ENCODE data around the gene GPR37L1.

The GPR37L1 gene

GRCh38 chr1:202149566-202149965, 26.8 kb downstream of the GPR37L1 start:
- DNase-seq (ENCODE audit: low read depth) = no peak
- TF ChIP-seq, protein P1, sequence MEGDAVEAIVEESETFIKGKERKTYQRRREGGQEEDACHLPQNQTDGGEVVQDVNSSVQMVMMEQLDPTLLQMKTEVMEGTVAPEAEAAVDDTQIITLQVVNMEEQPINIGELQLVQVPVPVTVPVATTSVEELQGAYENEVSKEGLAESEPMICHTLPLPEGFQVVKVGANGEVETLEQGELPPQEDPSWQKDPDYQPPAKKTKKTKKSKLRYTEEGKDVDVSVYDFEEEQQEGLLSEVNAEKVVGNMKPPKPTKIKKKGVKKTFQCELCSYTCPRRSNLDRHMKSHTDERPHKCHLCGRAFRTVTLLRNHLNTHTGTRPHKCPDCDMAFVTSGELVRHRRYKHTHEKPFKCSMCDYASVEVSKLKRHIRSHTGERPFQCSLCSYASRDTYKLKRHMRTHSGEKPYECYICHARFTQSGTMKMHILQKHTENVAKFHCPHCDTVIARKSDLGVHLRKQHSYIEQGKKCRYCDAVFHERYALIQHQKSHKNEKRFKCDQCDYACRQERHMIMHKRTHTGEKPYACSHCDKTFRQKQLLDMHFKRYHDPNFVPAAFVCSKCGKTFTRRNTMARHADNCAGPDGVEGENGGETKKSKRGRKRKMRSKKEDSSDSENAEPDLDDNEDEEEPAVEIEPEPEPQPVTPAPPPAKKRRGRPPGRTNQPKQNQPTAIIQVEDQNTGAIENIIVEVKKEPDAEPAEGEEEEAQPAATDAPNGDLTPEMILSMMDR (conservative IDR thresholded peaks at IDR 0.05; ENCODE audit: control insufficient read depth, insufficient read depth, low read depth, low read length) = no peak

DNA sequence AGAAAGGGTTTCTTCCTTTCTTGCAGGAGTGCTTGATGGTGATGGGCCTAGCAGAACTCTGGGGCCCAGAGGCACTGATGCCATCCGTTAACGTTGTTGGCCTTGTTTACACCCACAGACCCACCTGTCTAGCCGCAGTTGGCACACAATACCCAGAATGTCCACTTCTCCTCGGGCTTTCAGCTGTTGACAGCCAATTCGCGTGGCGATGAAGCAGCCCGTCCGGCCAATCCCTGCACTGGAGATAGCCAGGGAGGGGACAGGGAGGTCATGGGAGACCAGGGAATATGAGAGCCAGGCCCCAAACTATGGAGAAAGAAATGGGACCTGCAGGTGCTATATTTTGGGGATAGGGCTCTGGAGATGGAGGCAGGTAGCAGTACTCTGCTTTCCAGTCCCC, 27.5 kb downstream of the GPR37L1 start:
- DNase-seq (ENCODE audit: low read depth) = no peak
- no peak overlapping the region for H3K4me3 ChIP-seq (ENCODE audit: control insufficient read depth, low read depth, low read length)
- TF ChIP-seq, protein P1 (conservative IDR thresholded peaks at IDR 0.05; ENCODE audit: control insufficient read depth, insufficient read depth, low read depth, low read length) = no peak

More at GRCh38 chr1:202149566-202149965, 26.8 kb downstream of the GPR37L1 start:
- no peak overlapping the region for H3K4me3 ChIP-seq (ENCODE audit: control insufficient read depth, low read depth, low read length)

DNA sequence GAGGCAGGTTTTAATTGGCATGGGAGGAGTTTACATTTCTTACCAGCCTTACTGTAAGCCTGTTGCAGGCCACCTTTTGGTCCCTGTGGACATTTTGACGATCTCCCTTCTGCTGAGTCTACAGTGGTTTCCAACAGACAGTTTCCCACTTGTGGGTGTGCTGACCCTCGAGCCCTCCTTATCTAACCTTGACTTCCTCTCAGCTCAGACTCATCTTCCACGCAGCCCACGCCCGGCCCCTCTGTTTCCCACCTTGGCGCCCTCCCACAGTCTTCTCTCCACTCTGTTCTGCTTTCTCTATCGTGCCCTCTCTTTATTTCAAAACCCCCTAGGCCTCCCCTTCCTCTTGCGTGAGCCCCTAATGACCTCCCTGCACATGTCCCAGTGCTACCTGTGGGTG, 27.9 kb downstream of the GPR37L1 start:
- no peak for DNase-seq (ENCODE audit: low read depth)
- TF ChIP-seq, protein P1 (conservative IDR thresholded peaks at IDR 0.05; ENCODE audit: control insufficient read depth, insufficient read depth, low read depth, low read length) = no peak
- H3K4me3 ChIP-seq (ENCODE audit: control insufficient read depth, low read depth, low read length) = no peak overlapping the region

DNA sequence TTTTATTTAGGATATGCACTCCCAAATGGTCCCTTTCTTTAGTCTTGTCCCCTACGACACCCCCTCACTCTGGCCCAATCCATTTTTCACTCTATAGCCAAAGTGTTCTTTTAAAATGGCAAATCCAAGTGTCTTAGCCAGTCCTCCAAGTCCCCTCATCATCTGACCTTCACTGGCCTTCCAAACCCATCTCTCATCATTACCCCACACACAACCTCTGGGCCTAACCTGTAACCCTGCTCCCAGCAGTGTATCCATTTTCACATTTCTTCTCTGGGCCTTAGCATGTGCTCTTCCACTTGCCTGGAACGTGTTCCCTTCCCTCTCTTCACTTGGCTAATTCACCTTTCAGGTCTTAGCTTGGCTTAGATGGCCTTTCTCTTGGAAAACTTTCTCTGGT, 28.3 kb downstream of the GPR37L1 start:
- TF ChIP-seq, protein P1 (conservative IDR thresholded peaks at IDR 0.05; ENCODE audit: control insufficient read depth, insufficient read depth, low read depth, low read length) = no peak
- DNase-seq (ENCODE audit: low read depth) = no peak

DNA sequence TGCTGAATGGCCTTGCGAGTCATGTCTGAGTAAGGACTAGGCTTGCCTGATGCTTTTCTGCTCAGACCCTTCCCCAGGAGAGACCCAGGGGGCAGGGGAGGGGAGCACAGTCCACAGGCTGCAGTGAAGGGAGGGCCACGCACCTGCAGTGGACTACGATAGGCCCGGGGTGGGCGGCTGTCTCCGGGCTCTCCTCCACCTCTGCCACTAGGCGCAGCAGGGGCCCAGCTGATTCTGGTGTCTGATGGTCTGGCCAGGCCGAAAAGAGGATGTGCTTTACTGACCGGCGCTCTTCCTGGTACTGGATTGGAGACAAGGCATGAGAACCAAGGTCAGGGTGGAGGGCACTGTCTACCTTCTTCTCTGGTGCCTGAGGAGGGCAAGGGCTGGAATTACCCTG, 29.7 kb downstream of the GPR37L1 start:
- no peak for DNase-seq (ENCODE audit: low read depth)
- H3K4me3 ChIP-seq (ENCODE audit: control insufficient read depth, low read depth, low read length) = no peak overlapping the region
- TF ChIP-seq, protein P1 (conservative IDR thresholded peaks at IDR 0.05; ENCODE audit: control insufficient read depth, insufficient read depth, low read depth, low read length) = no peak

More for the DNA sequence above, 28.3 kb downstream of the GPR37L1 start:
- no peak overlapping the region for H3K4me3 ChIP-seq (ENCODE audit: control insufficient read depth, low read depth, low read length)

DNA sequence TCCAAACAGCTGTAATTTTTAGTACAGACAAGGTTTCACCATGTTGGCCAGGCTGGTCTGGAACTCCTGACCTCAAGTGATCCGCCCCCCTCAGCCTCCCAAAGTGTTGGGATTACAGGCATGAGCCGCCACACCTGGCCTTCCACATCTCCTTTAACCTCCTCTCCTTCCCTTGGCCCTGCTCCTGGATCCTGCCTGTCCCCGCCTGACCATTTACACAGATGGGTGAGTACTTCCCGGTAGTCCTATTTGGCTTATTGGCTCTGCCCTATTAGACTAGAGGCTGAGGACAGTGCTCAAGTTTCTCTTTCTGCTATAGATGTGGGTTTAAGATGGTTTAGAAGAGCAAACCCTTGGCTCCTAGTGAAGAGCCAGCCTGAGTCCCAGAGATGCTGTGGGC, 30.6 kb downstream of the GPR37L1 start:
- no peak overlapping the region for H3K4me3 ChIP-seq (ENCODE audit: control insufficient read depth, low read depth, low read length)
- DNase-seq (ENCODE audit: low read depth) = no peak
- TF ChIP-seq, protein P1 (conservative IDR thresholded peaks at IDR 0.05; ENCODE audit: control insufficient read depth, insufficient read depth, low read depth, low read length) = no peak

DNA sequence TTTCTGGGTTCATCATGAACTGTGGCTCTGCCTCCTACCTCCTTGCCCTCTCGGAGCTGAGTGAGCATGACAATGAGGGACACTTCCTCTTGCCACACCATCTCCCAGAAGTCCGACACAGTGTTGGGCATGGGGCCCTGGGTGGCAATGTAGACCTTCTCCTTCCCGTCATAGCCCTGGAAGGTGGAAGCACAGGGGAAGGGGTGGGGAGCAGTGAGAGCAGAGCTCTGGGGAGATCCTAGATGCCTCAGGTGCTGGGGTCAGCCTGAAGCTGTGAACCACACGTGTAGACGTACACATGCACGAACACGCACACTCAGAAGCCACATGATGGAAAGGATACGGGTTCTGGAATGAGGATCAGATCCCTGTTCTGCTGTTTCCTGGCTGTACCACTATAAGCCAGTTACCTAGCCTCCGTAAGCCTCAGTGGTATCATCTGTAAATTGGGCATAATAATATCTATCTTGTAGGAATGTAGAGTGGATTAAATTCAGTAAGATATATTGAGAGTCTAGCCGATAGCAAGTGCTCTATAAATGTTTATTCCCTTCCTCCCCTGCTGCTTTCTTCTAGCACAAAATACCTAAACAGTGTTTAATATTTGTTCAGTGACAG, 31.5 kb downstream of the GPR37L1 start:
- TF ChIP-seq, protein P1 (conservative IDR thresholded peaks at IDR 0.05; ENCODE audit: control insufficient read depth, insufficient read depth, low read depth, low read length) = no peak
- H3K4me3 ChIP-seq (ENCODE audit: control insufficient read depth, low read depth, low read length) = no peak overlapping the region

More for the DNA sequence above, 31.5 kb downstream of the GPR37L1 start:
- no peak for DNase-seq (ENCODE audit: low read depth)
